Transverse colon (tissue), 4 donors: ENCODE data around the gene NXPH4.

Source experiments
- EP300 ChIP-seq: sonication (generic); formaldehyde crosslinking; IDR thresholded peaks from one replicate; pipeline ENCODE4 v1.6.1; 2017; ENCODE audit warnings: antibody characterized with exemption, low read depth
- POLR2A ChIP-seq: fragments of 450-650 bp; IDR thresholded peaks from one replicate; pipeline ENCODE4 v1.6.1; 2016; ENCODE audit warnings: antibody characterized with exemption, mild to moderate bottlenecking, moderate library complexity
- POLR2AphosphoS5 ChIP-seq, 3 donors: sonication (generic); formaldehyde crosslinking; IDR thresholded peaks; one replicate each; pipeline ENCODE4 v1.6.1; 2016; ENCODE audit warnings: antibody characterized with exemption in 3 of 3
- TF ChIP-seq, protein P1 (sequence below), 5 experiments: fragments of 200-600 bp in 3 of 5; fragments of 450-650 bp in 2 of 5; sonication (generic) in 3 of 5; IDR thresholded peaks; 1 replicate in 2 of 5; 2 replicates in 3 of 5; pipeline ENCODE4 v1.5.1; 2016 to 2017; ENCODE audit warnings: antibody characterized with exemption in 5 of 5, inconsistent platforms in 3 of 5, mild to moderate bottlenecking in 2 of 5, moderate library complexity in 1 of 5

DNA sequence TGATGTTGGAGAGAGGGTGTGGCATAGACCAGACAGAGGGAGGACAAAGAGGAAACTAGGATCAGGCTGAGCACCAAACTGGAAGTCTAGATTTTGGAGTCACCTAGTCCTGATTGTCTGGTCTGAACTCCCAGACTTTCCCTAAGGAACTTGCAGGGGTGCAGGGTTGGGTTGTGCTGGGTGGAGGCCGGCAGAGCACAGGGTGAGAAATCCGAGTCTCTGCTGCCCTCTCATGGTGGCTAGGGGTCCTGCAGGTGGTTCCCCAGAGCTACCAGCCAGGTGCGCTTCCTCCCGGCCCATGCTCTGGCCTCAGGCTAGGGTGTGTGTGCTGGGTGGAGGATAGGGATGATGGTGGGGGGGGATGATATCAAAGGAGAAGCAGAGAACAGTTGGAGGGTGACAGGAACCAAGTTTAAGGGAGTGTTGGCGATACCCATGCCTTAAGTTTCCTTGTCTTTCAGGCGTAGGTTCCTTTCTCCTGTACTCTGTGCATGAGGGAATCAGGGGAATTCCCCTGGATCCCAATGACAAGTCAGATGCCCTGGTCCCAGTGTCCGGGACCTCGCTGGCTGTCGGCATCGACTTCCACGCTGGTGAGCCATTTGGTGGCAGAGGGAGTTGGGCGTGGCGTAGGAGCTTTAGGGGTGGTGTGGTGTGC lies 33.5 kb upstream of the NXPH4 start:
- TF ChIP-seq, protein P1, sequence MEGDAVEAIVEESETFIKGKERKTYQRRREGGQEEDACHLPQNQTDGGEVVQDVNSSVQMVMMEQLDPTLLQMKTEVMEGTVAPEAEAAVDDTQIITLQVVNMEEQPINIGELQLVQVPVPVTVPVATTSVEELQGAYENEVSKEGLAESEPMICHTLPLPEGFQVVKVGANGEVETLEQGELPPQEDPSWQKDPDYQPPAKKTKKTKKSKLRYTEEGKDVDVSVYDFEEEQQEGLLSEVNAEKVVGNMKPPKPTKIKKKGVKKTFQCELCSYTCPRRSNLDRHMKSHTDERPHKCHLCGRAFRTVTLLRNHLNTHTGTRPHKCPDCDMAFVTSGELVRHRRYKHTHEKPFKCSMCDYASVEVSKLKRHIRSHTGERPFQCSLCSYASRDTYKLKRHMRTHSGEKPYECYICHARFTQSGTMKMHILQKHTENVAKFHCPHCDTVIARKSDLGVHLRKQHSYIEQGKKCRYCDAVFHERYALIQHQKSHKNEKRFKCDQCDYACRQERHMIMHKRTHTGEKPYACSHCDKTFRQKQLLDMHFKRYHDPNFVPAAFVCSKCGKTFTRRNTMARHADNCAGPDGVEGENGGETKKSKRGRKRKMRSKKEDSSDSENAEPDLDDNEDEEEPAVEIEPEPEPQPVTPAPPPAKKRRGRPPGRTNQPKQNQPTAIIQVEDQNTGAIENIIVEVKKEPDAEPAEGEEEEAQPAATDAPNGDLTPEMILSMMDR (IDR thresholded peaks at IDR 0.05), result peak; percentile 88 to 94 (median 91)
- TF ChIP-seq POLR2AphosphoS5 (IDR thresholded peaks at IDR 0.05) (peak in 2 of 3 donors; percentile 13 to 16), EP300 (no peak), POLR2A (no peak)
